Jurkat, Clone E6-1 (cell line): ENCODE results near the gene ABCB11.

Experiments used
- DNase-seq: peaks from one replicate; pipeline ENCODE4 v3.0.0-alpha.2; 2011; ENCODE audit warnings: low read depth, low spot score
- H3K4me3 ChIP-seq: 2 replicates; pipeline ENCODE4 v1.5.1; 2011; ENCODE audit warnings: mild to moderate bottlenecking, low read length, control low read depth, moderate library complexity

ABCB11 gene

GRCh38 chr2:168992591-168993349 lies 38.4 kb downstream of the ABCB11 start:
- no peak for DNase-seq

DNA sequence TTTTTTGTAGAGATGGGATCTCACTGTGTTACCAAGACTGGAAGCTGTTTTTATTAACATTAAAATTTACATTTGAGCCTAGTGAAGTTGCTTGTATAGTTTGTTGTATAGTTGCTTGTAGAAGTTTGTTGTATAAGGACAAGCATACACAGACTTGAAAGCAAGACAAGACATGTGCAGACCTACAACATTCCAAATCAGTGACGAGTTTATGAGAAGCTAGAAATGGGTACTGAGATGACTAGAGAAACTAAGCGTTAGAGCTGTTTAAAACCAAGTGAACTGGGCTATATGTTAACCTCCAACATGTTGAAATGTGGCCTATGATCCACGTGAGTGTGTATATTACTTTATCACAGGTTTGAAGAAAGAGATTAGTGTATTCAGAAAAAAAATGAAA lies 39.1 kb downstream of the ABCB11 start:
- H3K4me3 ChIP-seq, result no peak overlapping the region
- DNase-seq, result no peak

More at GRCh38 chr2:168992591-168993349, 38.4 kb downstream of the ABCB11 start:
- H3K4me3 ChIP-seq, result no peak overlapping the region

- DNase-seq, result no peak
- H3K4me3 ChIP-seq, result no peak overlapping the region
These were observed 42.4 kb downstream of the ABCB11 start for GRCh38 chr2:168988755-168989154.

DNA sequence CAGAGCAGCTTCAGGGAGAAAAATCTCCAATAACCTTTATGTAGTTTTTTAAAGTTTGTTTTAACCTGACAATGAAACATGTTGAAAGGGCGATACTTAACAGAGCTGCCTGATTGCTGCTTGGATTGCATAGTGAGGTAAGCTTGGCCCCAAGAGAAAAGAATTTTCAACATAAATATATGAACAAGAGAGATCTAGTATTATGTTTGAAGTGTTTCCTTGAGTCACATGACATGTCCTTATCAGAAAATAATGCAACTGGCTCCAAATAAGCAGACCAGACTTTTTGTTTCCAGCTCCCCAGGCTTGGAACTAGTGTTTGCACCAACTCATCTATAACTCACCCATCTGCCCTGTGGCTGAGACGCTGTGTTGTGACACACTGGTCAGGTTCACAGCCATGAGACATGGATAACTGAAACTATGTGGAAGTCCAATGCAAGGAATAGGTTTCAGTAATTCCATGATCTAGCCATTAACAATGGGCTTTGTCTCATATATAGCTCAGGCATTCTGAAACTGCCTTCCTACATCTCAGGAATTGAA lies 44.7 kb downstream of the ABCB11 start:
- DNase-seq, result no peak
- H3K4me3 ChIP-seq, result no peak overlapping the region

- H3K4me3 ChIP-seq, result no peak overlapping the region
- no peak for DNase-seq
These were observed 49.5 kb downstream of the ABCB11 start for GRCh38 chr2:168981651-168982050.

GRCh38 chr2:168978461-168978861 lies 52.7 kb downstream of the ABCB11 start:
- DNase-seq, result no peak
- H3K4me3 ChIP-seq, result no peak overlapping the region

DNA sequence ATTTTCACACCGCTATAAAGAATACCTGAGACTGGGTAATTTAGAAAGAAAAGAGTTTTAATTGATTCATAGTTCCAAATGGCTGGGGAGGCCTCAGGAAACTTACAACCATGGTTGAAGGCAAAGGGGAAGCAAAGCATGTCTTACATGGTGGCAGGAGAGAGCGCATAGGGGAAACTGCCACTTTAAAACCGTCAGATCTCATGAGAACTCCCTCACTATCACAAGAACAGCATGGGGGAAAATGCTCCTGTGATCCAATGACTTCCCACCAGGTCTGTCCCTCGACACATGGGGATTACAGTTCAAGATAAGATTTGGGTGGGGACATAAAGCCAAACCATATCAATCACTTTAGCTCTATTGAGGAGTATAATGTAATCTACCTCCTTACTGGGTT lies 53.5 kb downstream of the ABCB11 start:
- H3K4me3 ChIP-seq, result no peak overlapping the region
- no peak for DNase-seq

DNA sequence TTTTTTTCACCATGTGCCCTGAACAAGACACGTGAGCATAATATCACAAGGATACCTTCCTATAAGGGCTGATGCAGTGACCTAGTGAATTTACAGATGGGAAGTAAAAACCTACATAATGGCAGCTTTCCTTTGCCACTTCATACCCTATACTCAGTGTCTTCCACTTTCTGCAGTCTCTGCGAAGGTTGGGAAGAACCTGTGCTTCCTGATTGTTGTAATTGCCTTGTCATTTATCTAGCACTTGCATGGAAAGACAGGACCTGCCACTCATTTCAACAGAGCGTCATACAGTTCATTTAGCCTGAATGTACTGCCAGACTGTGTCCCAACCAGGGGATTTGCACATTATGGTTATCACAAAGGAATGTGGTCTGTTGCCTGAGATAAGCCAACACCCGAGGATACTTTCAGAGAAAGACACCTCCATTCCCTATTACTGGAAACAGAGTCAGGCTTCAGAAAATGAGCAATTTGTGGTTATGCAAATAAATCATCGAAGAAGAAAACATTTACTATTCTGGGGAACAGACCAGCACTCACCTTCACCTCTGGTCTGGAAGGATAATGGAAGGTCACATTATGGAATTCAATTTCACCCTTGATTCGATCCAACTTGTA lies 55.0 kb downstream of the ABCB11 start:
- no peak overlapping the region for H3K4me3 ChIP-seq
- DNase-seq, result no peak

DNA sequence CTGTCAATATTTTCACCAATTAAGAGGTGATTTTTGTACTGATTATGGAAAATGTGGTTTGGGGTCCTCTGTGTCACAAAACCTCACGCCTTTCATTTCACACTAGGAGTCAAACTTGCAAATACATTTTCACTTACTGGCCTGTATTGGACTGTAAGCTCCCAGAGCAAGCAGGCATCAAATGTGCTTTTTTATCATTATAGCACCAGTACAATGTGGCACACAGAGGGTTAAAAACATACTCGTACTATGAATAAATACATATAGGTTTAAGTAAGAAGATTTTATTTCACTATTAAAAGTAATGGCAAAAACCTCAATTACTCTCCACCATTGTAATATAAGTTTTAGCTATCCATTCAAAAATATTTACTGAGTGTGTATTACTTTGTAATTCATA lies 56.7 kb downstream of the ABCB11 start:
- DNase-seq, result no peak
- H3K4me3 ChIP-seq, result no peak overlapping the region

DNA sequence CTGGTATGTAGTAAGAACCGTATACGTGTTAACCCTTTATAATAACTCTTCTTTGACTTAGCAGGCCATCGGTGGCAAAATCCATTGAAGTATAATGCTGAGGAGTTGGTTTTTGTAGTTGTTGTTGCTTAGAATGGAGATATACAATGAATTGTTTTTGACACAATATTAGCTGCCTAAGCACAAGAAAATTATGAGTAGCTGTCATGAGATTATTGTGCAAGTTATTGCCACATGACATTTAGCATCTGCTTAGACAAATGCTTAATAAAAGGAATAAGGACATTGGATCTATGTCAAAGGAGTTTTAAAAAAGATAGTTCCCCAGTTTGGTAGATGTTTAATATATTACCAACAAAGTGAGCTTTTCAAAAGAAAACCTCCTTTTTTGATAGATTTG lies 59.9 kb downstream of the ABCB11 start:
- no peak overlapping the region for H3K4me3 ChIP-seq

GRCh38 chr2:168970711-168971233 lies 60.4 kb downstream of the ABCB11 start:
- H3K4me3 ChIP-seq, result no peak overlapping the region
- DNase-seq, result no peak

More for the DNA sequence above, 59.9 kb downstream of the ABCB11 start:
- no peak for DNase-seq

- H3K4me3 ChIP-seq, result no peak overlapping the region
- DNase-seq, result no peak
These were observed 61.3 kb downstream of the ABCB11 start for GRCh38 chr2:168969865-168970264.

DNA sequence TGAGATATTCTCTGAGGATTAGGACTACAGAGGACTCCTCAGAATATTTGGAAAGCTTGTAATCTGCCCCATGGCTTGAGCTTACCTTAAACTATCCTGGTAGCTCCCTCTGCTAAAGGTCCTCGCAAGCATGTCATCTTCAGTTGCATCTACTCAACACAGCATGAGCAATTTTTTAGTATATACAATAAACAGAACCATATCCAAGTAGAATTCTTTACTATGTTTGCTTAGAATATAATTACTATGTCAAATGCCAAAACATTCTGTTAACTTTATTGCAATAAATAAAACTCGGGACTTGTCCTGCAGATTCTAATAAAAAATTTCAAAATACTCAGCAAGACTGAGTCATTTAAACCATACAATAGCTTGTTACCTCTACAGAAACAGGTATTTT lies 62.8 kb downstream of the ABCB11 start:
- no peak for DNase-seq
- no peak overlapping the region for H3K4me3 ChIP-seq

- H3K4me3 ChIP-seq, result no peak overlapping the region
- peak; percentile 29 for DNase-seq
These were observed 66.8 kb downstream of the ABCB11 start for GRCh38 chr2:168964251-168964807.

DNA sequence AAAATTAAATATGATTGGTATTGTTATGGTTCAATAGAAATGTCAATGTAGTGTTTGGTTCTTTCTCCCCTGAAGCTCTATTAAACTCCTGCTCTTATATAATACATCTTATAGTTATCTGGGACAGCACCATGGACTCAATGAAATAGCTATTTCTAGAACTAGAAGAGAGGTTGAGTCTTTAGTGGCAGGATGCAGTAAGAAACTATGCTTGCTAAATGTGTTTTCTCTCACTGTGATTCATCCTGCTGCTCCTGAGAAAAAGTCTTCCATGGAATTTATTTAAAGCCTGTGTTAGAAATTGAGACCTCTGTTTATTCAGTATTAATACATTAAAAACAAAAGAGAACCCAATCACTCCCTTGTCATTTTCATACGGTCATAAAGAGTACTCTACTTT lies 68.5 kb downstream of the ABCB11 start:
- no peak overlapping the region for H3K4me3 ChIP-seq
- DNase-seq, result no peak

DNA sequence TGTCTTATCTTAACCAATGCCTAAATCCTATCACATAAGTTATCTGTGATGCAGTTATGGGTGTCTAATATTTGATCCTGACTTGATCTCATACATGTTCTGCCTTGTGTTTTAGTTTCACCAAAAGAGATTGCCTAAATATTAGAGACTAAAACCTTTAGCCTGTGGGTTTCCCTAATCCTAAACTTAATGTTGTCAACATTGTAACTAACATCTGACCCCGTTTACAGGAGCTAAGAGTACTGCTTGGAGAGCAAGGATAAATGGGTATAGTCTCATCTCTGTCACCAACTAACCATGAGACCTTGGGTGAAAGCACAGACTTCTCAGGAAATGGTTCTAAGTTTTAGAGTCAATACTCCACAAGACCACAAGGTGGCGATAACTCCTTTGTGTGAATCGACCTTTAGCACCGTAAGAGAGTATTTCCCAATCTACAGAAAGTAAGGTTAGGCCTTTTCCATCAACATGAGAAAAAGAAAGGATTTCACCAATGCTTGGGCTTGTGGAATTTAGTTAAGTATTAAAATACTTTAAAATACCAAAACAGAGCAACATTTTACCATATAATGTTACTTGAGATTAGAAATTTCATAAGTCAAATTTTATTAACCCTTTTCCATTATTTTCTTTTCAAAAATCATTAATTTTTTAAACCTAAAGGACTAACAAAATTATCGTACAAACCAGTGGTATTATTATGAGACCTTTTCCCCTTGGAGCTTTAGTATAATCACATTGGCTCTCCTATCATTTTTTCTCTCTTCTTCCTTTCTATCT lies 69.5 kb downstream of the ABCB11 start:
- H3K4me3 ChIP-seq, result no peak overlapping the region
- peak; percentile 75 for DNase-seq

- no peak overlapping the region for H3K4me3 ChIP-seq
- no peak for DNase-seq
These were observed 74.7 kb downstream of the ABCB11 start for GRCh38 chr2:168956392-168956791.

DNA sequence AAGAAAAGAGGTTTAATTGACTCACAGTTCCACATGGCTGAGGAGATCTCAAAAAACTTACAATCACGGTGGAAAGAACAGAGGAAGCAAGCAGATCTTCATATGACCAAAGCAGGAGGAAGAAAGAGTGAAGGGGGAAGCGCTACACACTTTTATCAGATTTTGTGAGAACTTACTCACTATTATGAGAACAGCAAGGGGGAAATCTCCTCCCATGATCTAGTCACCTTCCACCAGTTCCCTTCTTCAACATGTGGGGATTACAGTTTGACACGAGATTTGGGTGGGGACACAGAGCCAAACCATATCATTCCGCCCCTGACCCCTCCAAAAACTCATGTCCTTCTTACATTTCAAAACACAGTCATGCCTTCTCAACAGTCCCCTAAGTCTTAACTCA lies 75.8 kb downstream of the ABCB11 start:
- DNase-seq, result no peak
- no peak overlapping the region for H3K4me3 ChIP-seq

DNA sequence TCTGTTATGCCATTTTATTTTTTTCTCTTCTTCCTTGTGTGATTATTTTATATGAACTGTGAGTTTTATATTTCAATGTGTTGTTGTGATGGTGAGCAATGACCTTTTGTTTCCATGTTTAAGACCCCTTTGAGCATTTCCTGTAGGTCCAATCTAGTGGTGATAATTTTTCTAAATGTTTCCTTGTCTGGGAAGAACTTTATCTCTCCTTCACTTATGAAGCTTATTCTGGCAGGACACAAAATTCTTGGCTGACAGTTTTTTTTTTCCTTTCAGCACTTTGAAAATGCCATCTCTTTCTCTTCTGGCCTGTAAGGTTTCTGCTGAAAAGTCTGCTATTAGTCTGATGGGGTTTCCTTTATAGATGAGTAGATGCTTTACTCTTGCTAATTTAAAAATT lies 76.9 kb downstream of the ABCB11 start:
- no peak overlapping the region for H3K4me3 ChIP-seq
- DNase-seq, result no peak
